A673 (cell line): ENCODE measurements around the gene ATP9A. TPM values are rescaled to one million over a fixed set of nuclear protein-coding genes. Genes with fewer than 3 reads are reported as not detected.
A peak's percentile ranks its signal among the peaks of the same experiment; 100 is the strongest.

ENCODE experiments used
- BruUV-seq: library from RNA; stranded (reverse); fragments of 400-500 nt; replicated peaks from 2 replicates; lab custom pipeline; 2021; lab: Mats Ljungman, UMichigan
- CTCF ChIA-PET: fragments of 300-600 bp; sonication (Branson Sonifier 250); formaldehyde crosslinking; loops from one replicate; lab custom pipeline; 2022; ENCODE audit warnings: antibody characterized with exemption; lab: Charles Lee
- POLR2A ChIA-PET: fragments of 300-600 bp; sonication (Branson Sonifier 250); formaldehyde crosslinking; loops from one replicate; lab custom pipeline; 2022; ENCODE audit warnings: antibody characterized with exemption; ENCODE audit not compliant: low non-redundant PET; lab: Charles Lee
- DNase-seq: peaks from one replicate; pipeline ENCODE4 v3.0.0-alpha.2; 2015; ENCODE audit warnings: low spot score
- H3K27ac ChIP-seq: fragments of 200-600 bp; sonication (generic); 2 replicates; pipeline ENCODE4 v1.5.1; 2016; ENCODE audit warnings: mixed run types, low read depth, mild to moderate bottlenecking, mixed read lengths, antibody characterized with exemption, low read length; ENCODE audit not compliant: poor library complexity, severe bottlenecking
- H3K27me3 ChIP-seq: fragments of 200-600 bp; sonication (generic); replicated peaks from 2 replicates; pipeline ENCODE4 v1.6.1; 2017; ENCODE audit warnings: mixed run types, low read depth, mild to moderate bottlenecking, mixed read lengths, antibody characterized with exemption, low read length; ENCODE audit not compliant: insufficient read depth, poor library complexity
- H3K36me3 ChIP-seq: fragments of 200-600 bp; sonication (generic); 2 replicates; pipeline ENCODE4 v1.6.1; 2016; ENCODE audit warnings: mixed run types, mild to moderate bottlenecking, mixed read lengths, antibody characterized with exemption, low read length; ENCODE audit not compliant: insufficient read depth, poor library complexity, severe bottlenecking
- H3K4me1 ChIP-seq: fragments of 200-600 bp; sonication (generic); 2 replicates; pipeline ENCODE4 v1.6.1; 2017; ENCODE audit warnings: mixed run types, mild to moderate bottlenecking, mixed read lengths, antibody characterized with exemption, low read length; ENCODE audit not compliant: insufficient read depth, poor library complexity, severe bottlenecking
- H3K4me3 ChIP-seq: fragments of 200-600 bp; sonication (generic); 2 replicates; pipeline ENCODE4 v1.5.1; 2016; ENCODE audit warnings: low read depth, mixed run types, mild to moderate bottlenecking, mixed read lengths, low read length; ENCODE audit not compliant: poor library complexity, severe bottlenecking
- H3K9me3 ChIP-seq: fragments of 200-600 bp; sonication (generic); 2 replicates; pipeline ENCODE4 v1.6.1; 2016; ENCODE audit warnings: mixed run types, low read depth, mild to moderate bottlenecking, mixed read lengths, antibody characterized with exemption, low read length; ENCODE audit not compliant: poor library complexity, severe bottlenecking
- CTCF ChIP-seq: fragments of 300-800, 200-600 bp; sonication (generic); conservative IDR thresholded peaks from 2 replicates; pipeline ENCODE4 v1.5.1; 2017; ENCODE audit warnings: low read depth, mild to moderate bottlenecking, antibody characterized with exemption, low read length, moderate library complexity, mixed read lengths
- EZH2 ChIP-seq: fragments of 200-600 bp; sonication (generic); IDR thresholded peaks from 2 replicates; pipeline ENCODE4 v1.6.1; 2017; ENCODE audit warnings: borderline replicate concordance, low read depth, mild to moderate bottlenecking, mixed read lengths, antibody characterized with exemption, low read length; ENCODE audit not compliant: poor library complexity, severe bottlenecking
- intact Hi-C: fragments of 100-400 bp; cut with micrococcal nuclease; formaldehyde crosslinking; loops from one replicate; pipeline ENCODE4 v1.10.0; 2022; ENCODE audit not compliant: unreplicated experiment
- total RNA-seq: library from RNA; stranded (reverse); gene quantifications from 2 replicates; pipeline ENCODE4 v1.2.3, GENCODE V29; 2021

The ATP9A gene
- total RNA-seq, 1 experiment from 2014 or later: 31.2 TPM

- intact Hi-C loops: no loop called here
- DNase-seq: no peak
- no peaks in the 10 kb centered on the region for H3K9me3 ChIP-seq
- H3K4me3 ChIP-seq: no peak overlapping the region
- POLR2A ChIA-PET: no interaction called here
- H3K4me1 ChIP-seq: peaks cover 14% of the 10 kb centered on the region
- H3K36me3 ChIP-seq: no peaks in the 10 kb centered on the region
- peak overlapping the region; percentile 70 for H3K27ac ChIP-seq
- TF ChIP-seq EZH2: no peak
- no peak for TF ChIP-seq CTCF
- no peaks in the 10 kb centered on the region for H3K27me3 ChIP-seq
- CTCF ChIA-PET: no interaction called here
- BruUV-seq: no TSS peak
Observed at GRCh38 chr20:51661609-51662178, 106.5 kb downstream of the ATP9A start.

- intact Hi-C loops: no loop called here
- no TSS peak for BruUV-seq
- H3K27me3 ChIP-seq: no peaks in the 10 kb centered on the region
- H3K9me3 ChIP-seq: no peaks in the 10 kb centered on the region
- no peaks in the 10 kb centered on the region for H3K36me3 ChIP-seq
- peak; percentile 69 for DNase-seq
- ChIA-PET POLR2A (no interaction called here), CTCF (no interaction called here)
- H3K4me1 ChIP-seq: peaks cover 14% of the 10 kb centered on the region
- peak overlapping the region; percentile 70 for H3K27ac ChIP-seq
- no peak overlapping the region for H3K4me3 ChIP-seq
- TF ChIP-seq CTCF (no peak), EZH2 (no peak)
Observed at GRCh38 chr20:51660672-51661608, 107.2 kb downstream of the ATP9A start.

GRCh38 chr20:51659491-51660050, 108.6 kb downstream of the ATP9A start:
- no TSS peak for BruUV-seq
- ChIA-PET CTCF (no interaction called here), POLR2A (no interaction called here)
- peaks cover 14% of the 10 kb centered on the region for H3K4me1 ChIP-seq
- no peaks in the 10 kb centered on the region for H3K36me3 ChIP-seq
- no peak overlapping the region for H3K4me3 ChIP-seq
- H3K27me3 ChIP-seq: no peaks in the 10 kb centered on the region
- TF ChIP-seq EZH2 (no peak), CTCF (no peak)
- peak overlapping the region; percentile 10 for H3K27ac ChIP-seq
- intact Hi-C loops: no loop called here
- no peaks in the 10 kb centered on the region for H3K9me3 ChIP-seq
- no peak for DNase-seq
